ENCODE data around the gene GALNT14.

- TF ChIP-seq, protein P1, sequence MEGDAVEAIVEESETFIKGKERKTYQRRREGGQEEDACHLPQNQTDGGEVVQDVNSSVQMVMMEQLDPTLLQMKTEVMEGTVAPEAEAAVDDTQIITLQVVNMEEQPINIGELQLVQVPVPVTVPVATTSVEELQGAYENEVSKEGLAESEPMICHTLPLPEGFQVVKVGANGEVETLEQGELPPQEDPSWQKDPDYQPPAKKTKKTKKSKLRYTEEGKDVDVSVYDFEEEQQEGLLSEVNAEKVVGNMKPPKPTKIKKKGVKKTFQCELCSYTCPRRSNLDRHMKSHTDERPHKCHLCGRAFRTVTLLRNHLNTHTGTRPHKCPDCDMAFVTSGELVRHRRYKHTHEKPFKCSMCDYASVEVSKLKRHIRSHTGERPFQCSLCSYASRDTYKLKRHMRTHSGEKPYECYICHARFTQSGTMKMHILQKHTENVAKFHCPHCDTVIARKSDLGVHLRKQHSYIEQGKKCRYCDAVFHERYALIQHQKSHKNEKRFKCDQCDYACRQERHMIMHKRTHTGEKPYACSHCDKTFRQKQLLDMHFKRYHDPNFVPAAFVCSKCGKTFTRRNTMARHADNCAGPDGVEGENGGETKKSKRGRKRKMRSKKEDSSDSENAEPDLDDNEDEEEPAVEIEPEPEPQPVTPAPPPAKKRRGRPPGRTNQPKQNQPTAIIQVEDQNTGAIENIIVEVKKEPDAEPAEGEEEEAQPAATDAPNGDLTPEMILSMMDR (tag by site-specific recombination; IDR thresholded peaks at IDR 0.05), result no peak
- TF ChIP-seq ZFP37 (tag by site-specific recombination; IDR thresholded peaks at IDR 0.05) (no peak), ZNF629 (tag by site-specific recombination; IDR thresholded peaks at IDR 0.05) (no peak), ZNF830 (tag by site-specific recombination; IDR thresholded peaks at IDR 0.05; ENCODE audit: low read depth) (no peak), ZNF76 (tag by site-specific recombination; IDR thresholded peaks at IDR 0.05; ENCODE audit: borderline replicate concordance, low read depth) (no peak), ZNF423 (tag by site-specific recombination; IDR thresholded peaks at IDR 0.05) (no peak)
Measured at GRCh38 chr2:30947686-30948085, 190.6 kb downstream of the GALNT14 start.
